Activated CD4-positive, alpha-beta T cell treated with anti-CD3 and anti-CD28 coated beads, Interleukin-2, amount 50 U/mL, for 48 hours (primary cell): ENCODE data around the gene AKAP13.

Source experiments
- DNase-seq, 2 experiments: peaks; one replicate each; pipeline ENCODE4 v3.0.0-alpha.2; 2020

Gene AKAP13

DNA sequence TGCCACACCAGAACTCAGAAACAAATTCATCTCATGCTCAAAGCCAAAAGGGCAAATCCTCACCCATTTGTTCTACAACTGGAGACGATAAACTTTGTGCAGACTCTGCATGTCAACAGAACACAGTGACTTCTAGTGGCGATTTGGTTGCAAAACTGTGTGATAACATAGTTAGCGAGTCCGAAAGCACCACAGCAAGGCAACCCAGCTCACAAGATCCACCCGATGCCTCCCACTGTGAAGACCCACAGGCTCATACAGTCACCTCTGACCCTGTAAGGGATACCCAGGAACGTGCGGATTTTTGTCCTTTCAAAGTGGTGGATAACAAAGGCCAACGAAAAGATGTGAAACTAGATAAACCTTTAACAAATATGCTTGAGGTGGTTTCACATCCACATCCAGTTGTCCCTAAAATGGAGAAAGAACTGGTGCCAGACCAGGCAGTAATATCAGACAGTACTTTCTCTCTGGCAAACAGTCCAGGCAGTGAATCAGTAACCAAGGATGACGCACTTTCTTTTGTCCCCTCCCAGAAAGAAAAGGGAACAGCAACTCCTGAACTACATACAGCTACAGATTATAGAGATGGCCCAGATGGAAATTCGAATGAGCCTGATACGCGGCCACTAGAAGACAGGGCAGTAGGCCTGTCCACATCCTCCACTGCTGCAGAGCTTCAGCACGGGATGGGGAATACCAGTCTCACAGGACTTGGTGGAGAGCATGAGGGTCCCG is 199.7 kb downstream of the AKAP13 start:
- no peak for DNase-seq

DNA sequence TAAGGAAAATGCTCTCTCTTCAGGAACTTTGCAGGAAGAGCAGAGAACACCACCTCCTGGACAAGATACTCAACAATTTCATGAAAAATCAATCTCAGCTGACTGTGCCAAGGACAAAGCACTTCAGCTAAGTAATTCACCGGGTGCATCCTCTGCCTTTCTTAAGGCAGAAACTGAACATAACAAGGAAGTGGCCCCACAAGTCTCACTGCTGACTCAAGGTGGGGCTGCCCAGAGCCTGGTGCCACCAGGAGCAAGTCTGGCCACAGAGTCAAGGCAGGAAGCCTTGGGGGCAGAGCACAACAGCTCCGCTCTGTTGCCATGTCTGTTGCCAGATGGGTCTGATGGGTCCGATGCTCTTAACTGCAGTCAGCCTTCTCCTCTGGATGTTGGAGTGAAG is 200.5 kb downstream of the AKAP13 start:
- peak; percentile 54 to 70 for DNase-seq

DNA sequence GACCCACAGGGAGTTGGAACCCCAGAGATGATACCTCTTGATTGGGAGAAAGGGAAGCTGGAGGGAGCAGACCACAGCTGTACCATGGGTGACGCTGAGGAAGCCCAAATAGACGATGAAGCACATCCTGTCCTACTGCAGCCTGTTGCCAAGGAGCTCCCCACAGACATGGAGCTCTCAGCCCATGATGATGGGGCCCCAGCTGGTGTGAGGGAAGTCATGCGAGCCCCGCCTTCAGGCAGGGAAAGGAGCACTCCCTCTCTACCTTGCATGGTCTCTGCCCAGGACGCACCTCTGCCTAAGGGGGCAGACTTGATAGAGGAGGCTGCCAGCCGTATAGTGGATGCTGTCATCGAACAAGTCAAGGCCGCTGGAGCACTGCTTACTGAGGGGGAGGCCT is 201.1 kb downstream of the AKAP13 start:
- DNase-seq: peak; percentile 43 to 56

DNA sequence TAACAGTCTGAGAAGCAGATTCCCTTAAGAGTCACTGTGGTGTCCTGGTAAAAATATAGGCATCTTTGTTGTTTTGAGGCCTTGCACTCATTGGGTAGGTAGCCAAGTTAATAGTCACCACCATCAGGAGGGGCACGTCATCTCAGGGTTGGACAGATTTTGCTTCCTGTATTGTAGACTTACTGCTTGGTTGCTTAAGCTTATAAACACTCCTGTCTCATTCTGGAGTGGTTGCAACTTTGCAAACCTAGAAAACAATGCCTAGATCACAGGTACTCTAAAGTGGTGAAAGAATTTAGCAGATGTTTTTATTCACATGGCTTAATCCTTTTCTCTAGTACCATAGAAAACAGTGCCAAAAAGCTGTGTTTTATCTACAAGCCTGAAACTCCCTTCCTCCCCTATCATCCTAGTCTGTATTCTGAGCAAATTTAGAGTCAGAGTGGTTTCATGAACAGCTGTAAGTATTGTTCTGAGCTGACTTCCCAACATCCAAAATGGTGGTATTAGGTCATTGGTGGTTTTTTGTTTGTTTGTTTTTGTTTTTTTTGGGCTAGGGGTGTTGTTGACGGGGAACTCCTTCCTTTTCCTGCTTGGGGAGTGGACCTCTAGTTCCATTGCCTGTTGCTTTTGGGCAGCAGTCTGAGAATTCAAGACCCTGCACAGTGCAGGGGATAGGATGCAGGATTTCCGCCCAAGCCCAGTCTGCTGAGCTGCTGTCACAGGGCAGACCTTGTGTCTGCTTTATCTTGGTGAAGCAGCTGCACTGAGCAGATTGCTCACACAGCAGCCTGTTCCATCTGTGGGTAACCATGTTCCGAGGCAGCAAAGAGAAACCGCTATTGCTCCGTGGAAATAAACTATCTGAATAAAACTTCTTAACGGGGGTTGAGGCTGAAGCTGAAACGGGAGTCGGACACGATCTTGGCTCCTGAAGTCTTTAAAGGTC is 202.0 kb downstream of the AKAP13 start:
- peak; percentile 50 to 63 for DNase-seq

DNA sequence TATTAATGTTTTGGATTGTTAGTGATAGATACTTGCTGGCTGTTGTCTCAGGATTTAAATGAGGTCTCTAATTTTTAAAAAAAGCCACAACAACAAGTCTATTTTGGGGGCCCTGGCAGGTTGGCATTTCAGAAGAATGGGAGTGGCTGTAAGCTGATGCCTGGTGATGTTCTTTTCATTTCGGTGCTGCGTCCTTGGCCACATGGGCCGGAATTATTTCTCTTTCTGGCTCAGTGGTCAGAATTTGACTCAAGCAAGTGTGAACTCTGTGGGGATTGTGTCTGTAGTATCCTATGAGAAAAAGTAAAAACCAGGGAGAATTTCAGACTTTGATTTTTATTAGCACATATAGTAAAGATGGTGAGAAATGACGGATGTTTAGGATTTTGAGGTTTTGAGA is 203.0 kb downstream of the AKAP13 start:
- peak in 1 of 2 experiments; percentile 23 for DNase-seq

DNA sequence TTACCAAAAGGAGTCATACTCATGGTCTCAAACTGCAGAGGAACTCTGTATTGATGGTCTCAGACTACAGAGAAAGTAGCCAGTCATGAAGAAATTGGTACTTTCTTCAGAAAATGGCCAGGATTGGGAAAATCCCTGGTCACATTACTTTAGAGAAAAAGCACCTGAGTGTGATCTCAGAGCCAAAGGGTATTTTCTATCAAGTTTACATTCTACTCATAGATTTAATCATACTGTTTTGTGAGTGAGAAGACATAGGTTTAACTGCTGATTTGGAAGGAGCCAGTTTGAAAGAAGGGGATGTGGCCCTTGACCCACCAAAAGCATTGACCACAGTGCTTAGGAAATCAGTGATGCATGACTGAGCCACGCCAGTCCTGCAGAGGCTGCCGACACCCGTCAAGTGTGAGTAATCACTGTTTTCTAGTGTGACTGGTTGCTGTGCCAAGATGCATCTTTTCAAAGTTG is 203.6 kb downstream of the AKAP13 start:
- DNase-seq: peak; percentile 25 to 37

DNA sequence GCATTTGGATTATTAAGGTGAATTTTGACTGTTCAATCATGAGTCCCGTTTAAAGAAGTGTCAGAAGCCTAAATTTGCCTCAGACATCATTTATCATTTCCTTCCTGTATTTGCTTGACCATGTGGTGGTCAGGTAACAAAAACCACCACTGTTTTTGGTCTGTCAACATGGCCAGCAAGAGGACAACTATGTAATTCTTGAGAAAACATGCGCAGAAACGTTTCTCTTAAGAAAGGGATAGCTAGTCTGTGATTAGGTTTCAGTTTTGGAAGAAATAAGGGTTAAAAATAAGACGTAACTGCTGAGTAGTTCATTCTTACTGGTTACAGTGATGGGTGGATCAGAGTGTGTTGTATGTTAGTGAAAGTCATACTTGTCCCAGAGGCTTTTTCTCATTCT is 204.5 kb downstream of the AKAP13 start:
- no peak for DNase-seq

DNA sequence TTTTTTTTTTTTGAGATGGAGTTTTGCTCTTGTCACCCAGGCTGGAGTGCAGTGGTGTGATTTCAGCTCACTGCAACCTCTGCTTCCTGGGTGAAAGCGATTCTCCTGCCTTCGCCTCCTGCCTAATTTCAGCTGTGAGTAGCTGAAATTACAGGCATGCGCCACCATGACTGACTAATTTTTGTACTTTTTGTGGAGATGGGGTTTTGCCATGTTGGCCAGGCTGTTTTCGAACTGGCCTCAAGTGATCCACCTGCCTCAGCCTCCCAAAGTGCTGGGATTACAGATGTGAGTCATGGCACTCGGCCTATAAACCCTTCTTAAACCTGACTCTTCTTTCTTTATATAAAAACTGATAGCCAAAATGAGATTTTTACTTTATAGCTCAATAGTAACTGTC is 205.8 kb downstream of the AKAP13 start:
- peak; percentile 41 to 56 for DNase-seq

DNA sequence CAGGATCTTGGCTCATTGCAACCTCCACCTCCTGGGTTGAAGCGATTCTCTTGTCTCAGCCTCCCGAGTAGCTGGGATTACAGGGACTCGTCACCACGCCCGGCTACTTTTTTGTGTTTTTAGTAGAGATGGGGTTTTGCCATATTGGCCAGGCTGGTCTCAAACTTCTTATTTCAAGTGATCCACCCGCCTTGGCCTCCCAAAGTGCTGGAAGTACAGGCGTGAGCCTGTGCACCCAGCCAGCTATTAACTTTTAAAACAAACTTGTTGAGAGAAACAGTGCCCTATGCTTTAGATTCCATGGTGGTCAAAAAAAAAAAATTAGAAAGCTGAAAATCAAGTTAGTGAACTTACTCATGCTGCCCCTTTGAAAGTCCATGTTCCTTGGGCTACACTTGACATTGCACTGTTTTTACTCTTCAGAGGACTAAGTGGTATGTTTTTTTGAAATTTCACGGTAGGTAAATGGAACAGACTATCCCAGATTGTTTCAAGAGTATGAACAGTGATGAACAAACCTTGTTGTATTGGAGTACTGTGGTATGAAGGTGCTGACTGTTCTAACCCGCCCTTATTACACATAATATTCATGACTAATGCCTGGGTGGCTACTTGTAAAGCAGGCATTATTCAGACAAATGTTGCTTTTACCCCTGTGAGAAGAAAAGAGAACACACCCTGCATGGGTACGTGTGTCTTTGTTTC is 207.5 kb downstream of the AKAP13 start:
- DNase-seq: no peak

DNA sequence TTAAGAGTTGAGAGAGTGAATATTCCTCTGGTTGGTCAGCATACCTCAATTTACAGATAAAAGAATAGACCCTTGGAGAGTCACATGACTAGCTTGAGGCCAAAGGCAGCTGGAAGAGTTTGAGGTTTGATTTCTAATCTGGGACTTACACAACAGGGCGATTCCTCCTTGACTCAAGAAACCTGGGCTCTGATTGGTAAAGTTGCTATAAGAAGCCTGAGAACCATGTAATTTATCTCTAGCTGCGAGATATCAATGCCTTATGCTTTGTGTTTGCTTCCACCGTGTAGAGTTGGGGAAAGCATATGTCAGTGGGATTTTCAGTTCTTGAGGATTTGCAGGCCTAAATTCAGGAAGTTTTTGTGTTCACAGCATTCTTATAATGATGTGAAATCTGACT is 208.3 kb downstream of the AKAP13 start:
- no peak for DNase-seq

DNA sequence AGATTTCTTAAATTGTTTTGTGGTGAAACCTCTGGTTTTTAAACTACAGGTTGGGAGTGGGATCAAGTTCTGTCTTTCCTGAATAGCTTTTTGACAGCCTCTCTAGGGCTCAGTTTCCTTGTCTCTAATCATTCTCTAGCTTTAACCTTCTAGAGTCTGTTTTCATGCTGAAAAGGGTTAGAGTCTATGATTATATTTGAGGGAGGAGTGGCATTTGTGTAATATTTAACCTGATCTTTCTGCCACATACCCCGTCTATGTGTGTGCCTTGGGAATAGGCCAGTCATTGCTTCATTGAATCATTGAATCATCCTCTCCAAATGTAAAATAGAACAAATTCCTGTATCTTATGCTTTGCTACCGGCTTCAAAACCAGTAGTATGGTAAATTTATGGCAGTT is 209.4 kb downstream of the AKAP13 start:
- no peak for DNase-seq

DNA sequence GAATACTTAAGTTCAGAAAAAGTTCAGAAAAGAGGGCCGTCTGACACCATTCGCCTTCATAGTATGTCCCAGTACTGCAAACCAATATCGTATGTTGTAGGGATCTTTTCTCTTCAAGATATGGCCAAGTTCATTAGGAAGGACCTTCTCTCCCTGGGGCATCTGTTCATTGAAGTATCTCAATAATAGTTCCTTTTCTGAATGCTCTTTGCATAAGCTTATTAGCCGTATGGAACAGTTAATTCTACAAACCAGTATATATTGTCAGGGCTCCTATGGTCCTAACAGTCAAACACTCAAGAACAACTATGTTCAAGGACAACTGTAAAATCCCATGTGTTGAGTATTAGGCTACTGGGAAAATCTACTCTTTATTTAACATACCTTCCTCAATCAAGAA is 211.2 kb downstream of the AKAP13 start:
- DNase-seq: no peak

DNA sequence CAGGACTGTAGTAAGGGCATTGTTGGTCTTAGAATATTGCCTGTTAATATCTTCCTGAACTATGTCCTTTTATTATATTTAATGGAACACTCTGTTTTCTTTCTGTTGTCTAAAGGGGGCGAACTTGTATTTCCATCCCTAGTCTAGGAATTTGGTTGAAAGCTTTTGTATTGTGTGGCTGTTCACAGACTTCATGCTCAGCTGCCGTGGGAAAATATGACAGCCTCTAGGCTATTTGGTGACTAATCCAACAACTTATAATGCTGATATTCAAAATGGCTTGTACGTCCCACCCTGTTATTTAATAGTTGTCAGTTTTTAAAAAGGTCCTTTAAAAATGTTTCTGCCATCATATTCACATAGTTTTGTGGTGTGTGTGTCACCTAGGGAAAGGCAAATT is 211.7 kb downstream of the AKAP13 start:
- DNase-seq: no peak

DNA sequence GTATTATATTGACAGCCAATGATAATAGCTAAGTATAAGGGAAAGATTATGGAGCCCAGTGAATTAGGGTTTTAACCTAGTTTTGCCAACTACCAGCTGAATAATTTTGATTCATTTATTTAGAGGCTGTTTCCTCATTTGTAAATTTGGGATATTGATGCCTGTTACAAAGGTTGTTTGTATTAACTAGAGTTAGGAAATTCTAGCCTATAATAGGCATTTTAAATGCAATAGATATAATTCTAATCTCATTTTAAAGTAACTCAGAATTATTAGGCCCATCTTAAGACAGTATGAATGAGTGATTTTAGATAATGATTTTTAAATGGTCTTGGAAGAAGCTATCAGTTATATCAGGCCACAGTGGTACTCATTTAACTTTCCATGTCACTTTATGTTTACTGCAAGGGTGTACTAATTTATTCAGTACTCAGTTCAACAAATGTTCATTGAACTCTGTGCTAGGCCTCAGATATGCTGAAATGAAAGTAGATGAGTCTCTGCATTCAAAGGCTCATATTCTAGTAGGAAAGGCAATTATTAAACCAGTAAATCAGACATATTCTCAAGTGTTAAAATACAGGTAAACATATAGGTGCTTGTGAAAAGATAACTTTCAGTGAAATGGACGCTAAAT is 213.5 kb downstream of the AKAP13 start:
- no peak for DNase-seq

DNA sequence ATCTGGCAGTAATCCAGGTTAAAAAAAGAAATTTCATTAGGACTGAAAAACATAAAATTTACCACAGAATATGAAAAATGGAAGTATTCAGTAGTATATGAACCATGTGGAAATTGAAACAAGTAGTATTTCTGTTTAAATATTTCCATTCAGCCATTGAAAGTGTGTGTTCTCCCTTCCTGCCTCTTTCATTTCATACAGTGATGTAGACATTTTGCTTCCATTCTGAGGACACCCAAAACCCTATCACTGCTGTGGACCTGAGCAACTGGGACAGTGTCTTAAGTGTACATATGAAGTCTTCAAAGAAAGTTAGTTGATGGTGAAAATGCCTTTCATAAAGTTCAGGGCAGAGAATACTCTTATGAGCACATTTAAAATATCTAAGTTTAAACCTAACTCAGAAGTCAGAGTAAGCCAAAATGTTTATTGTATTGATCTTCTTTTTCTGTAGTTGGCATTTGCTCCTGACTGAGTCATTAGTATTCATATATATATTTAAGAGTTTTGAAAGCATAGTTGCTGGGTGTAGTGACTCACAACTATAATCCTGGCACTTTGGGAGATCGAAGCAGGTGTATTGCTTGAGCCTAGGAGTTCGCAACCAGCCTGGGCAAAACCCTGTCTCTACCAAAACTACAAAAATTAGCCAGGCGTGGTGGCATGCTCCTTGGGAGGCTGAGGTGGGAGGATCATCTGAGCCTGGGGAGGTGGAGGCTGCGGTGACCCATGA is 215.6 kb downstream of the AKAP13 start:
- peak in 1 of 2 experiments; percentile 14 for DNase-seq

DNA sequence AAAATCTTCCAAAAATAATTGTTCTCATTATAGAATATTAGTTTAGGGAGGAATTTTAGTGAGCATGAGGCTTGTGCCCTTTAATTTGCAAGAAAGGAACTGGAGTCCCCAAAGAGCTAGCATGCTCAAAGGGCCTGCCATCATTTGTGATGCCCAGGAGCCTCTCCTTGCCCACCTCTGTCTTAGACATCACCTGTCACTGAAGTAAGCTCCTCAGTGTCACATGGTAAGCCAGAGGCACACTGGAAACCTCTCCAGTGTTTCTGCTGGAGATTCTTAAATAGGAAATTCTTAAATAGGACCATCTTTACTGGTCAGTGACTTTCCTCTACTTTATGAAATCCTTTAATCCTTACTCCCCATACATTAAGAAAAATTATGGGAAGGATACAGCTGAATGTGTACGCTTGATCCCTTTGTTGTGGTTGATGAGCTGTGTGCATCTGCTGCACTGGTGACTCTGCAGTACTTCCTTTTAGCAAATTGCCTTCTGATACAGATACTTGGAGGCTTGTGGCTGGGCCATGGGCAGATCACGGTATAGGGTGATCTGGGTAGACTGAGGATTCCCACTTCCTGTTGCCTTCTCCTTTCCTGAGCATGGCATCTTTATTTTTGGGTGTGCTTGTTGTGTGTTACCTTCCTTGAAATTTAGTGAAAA is 216.9 kb downstream of the AKAP13 start:
- DNase-seq: peak; percentile 15 to 28

DNA sequence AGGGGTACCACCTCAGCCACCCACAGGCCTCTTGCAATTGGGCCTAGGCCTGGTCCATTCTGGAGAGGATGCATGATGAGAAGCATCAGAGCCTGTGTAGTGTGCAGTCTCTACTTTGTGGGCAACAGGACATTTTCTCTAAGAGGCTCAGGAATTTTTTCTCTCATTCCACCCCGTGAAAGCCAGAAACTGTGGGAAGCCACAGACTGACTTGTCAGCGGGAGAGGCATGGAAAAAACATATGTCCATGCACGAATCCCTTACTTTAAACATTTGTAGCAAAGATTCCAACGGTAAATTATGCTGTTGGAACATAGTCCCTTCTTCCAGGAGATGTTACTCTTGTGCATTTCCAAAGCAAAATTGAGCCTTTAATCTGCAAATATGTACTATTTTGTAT is 217.8 kb downstream of the AKAP13 start:
- DNase-seq: no peak

DNA sequence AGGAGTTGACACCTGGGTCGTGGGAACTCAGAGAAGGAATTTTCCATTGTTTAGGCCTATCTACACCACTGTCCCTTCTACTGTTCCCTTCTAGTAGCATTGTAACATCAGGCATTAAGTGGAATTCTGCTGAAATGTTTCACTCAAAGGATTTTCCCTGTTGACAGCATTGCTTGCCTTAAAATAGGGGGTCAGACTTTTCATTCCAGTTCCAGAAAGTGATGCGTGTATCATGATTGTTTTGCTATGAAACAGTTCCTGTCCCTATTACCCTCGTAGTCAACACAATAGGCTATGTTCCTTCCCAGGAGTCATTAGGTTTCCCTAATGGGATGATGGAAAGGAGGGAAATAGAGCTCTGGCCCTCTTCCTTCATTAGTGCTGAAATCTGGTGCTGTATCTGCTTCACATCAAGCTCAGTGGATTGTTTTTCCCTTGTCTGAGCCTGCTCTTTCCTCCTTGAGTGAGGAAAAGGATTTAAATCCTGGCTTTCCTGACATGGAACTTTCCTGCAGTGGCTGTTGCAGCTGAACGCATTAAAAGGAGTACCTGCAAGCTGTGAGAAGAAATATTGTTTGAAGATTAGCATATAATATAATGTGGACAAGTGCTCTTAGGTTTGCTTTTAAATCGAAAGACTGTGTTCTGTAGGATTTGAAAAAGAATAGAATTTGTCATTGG is 218.5 kb downstream of the AKAP13 start:
- DNase-seq: no peak

DNA sequence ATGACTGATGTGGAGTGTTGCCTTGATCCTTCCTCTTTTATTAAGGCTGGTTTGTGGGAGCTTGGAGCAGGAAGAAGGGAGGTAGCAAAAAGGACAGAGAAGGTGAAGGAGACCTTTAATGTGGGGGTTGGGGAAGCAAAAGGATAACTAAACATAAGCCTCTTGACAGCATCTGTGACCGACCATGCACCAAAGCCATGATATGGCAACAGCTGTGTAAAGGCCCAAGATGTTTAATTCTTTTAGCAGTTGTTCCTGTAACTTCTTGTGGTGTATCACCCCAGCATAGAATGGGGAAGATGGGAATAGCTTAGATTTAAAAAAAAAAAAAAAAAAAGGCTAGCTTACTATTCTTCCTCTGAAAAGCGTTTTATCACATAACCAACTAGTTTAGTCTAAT is 219.6 kb downstream of the AKAP13 start:
- DNase-seq: no peak

DNA sequence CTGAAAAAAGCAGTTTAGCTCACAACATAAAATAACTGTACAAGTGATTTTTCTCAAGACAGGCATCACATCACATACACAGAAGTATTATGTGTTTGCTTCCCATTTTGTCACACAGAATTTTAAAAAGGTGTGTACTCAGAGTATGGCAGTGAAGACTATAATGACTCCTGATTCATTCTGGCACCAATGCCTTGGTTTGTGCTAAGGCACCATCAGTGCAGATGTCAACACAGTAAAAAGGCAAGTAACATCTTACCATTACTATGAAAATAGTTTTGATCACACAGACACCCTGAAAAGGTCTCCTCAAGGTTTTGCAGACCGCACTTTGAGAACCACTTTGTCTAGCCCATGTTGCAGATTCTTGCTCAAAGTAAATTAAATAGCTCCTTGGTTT is 222.8 kb downstream of the AKAP13 start:
- no peak for DNase-seq

DNA sequence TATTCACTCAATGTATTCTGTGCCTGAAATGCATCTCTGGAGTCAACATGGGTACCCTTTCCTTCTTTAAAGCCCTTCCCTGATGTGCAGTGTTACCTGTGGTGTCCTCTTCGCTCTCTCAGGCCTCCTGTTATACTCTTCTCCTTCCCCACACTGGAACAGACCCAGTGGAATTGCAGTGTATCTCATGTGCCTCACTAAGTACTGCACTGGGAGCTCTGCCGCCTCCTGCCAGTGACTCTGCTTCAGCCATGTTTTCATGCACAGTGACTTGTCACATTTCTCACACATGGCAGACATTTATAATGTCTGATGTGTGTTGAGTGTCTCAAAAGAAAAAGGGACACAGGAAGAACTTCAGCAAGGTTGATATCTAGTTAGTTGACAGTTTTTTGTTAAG is 223.3 kb downstream of the AKAP13 start:
- DNase-seq: no peak
